HG02870 (cell line): ENCODE results near the gene CHGA.

Experiments used
- ATAC-seq: cut with Tn5 transposase; IDR thresholded peaks from one replicate; pipeline ENCODE4 v1.9.1; 2021; ENCODE audit warnings: mild to moderate bottlenecking, moderate library complexity; ENCODE audit not compliant: unreplicated experiment

Gene CHGA

GRCh38 chr14:92922883-92923743 is at the start of gene CHGA:
Gene CHGA, plus strand, starts transcription at chr14:92923150. Its CDS starts 210 bp downstream, at chr14:92923360.
- ATAC-seq = no peak

GRCh38 chr14:92874962-92875661 is 47.8 kb upstream of the CHGA start:
- no peak for ATAC-seq

- ATAC-seq = no peak
These were observed 45.1 kb upstream of the CHGA start for GRCh38 chr14:92877757-92878431.

GRCh38 chr14:92880351-92880750 is 42.6 kb upstream of the CHGA start:
- no peak for ATAC-seq

GRCh38 chr14:92880851-92881250 is 42.1 kb upstream of the CHGA start:
- ATAC-seq = no peak

- ATAC-seq = no peak
These were observed 39.9 kb upstream of the CHGA start for GRCh38 chr14:92883066-92883465.

- no peak for ATAC-seq
These were observed 38.5 kb upstream of the CHGA start for GRCh38 chr14:92884410-92884809.

- ATAC-seq = no peak
These were observed 37.5 kb upstream of the CHGA start for GRCh38 chr14:92885279-92886061.

- no peak for ATAC-seq
These were observed 36.6 kb upstream of the CHGA start for GRCh38 chr14:92886337-92886736.

GRCh38 chr14:92887157-92887556 is 35.8 kb upstream of the CHGA start:
- ATAC-seq = no peak

GRCh38 chr14:92888896-92889295 is 34.1 kb upstream of the CHGA start:
- ATAC-seq = no peak

- no peak for ATAC-seq
These were observed 31.9 kb upstream of the CHGA start for GRCh38 chr14:92890830-92891588.

- no peak for ATAC-seq
These were observed 30.4 kb upstream of the CHGA start for GRCh38 chr14:92892589-92892988.

- no peak for ATAC-seq
These were observed 27.5 kb upstream of the CHGA start for GRCh38 chr14:92895352-92895878.

- ATAC-seq = no peak
These were observed 24.9 kb upstream of the CHGA start for GRCh38 chr14:92897922-92898565.

- no peak for ATAC-seq
These were observed 24.3 kb upstream of the CHGA start for GRCh38 chr14:92898566-92899131.

GRCh38 chr14:92900660-92901059 is 22.3 kb upstream of the CHGA start:
- no peak for ATAC-seq

- no peak for ATAC-seq
These were observed 20.8 kb upstream of the CHGA start for GRCh38 chr14:92902191-92902590.

- no peak for ATAC-seq
These were observed 20.2 kb upstream of the CHGA start for GRCh38 chr14:92902726-92903125.
